OCI-LY7 (cell line): ENCODE results near the gene NSUN2. TPM values are rescaled to one million over a fixed set of nuclear protein-coding genes. Genes with fewer than 3 reads are reported as not detected.

Experiments used
- BruUV-seq: library from RNA; stranded (reverse); fragments of 400-500 nt; replicated peaks from 2 replicates; lab custom pipeline; 2021; lab: Mats Ljungman, UMichigan
- CTCF ChIA-PET: fragments of 300-600 bp; sonication (Branson Sonifier 250); formaldehyde crosslinking; loops from one replicate; lab custom pipeline; 2022; ENCODE audit warnings: antibody characterized with exemption; ENCODE audit not compliant: unreplicated experiment; lab: Charles Lee
- POLR2A ChIA-PET: fragments of 300-600 bp; sonication (Branson Sonifier 250); formaldehyde crosslinking; loops from one replicate; lab custom pipeline; 2022; ENCODE audit warnings: antibody characterized with exemption; lab: Charles Lee
- DNase-seq: peaks from one replicate; pipeline ENCODE4 v3.0.0-alpha.2; 2015; ENCODE audit warnings: low spot score
- H2AFZ ChIP-seq: fragments of 200-600 bp; sonication (generic), shearing (Covaris generic); 2 replicates; pipeline ENCODE4 v1.6.1; 2014; ENCODE audit warnings: mild to moderate bottlenecking, antibody characterized with exemption, low read length, moderate library complexity
- H3K27ac ChIP-seq: fragments of 200-600 bp; sonication (generic); 2 replicates; pipeline ENCODE4 v1.5.1; 2014; ENCODE audit warnings: mixed run types, low read depth, mild to moderate bottlenecking, moderate library complexity, low read length, inconsistent platforms; ENCODE audit not compliant: poor library complexity, severe bottlenecking
- H3K36me3 ChIP-seq: fragments of 200-600 bp; sonication (generic); 2 replicates; pipeline ENCODE4 v1.6.1; 2014; ENCODE audit warnings: mild to moderate bottlenecking, antibody characterized with exemption, low read length, moderate library complexity, mixed read lengths; ENCODE audit not compliant: insufficient read depth
- H3K4me1 ChIP-seq: fragments of 200-600 bp; sonication (generic); 2 replicates; pipeline ENCODE4 v1.5.1; 2014; ENCODE audit warnings: mild to moderate bottlenecking, low read length; ENCODE audit not compliant: insufficient read depth, poor library complexity, severe bottlenecking
- H3K4me2 ChIP-seq: fragments of 200-600 bp; sonication (generic); 2 replicates; pipeline ENCODE4 v1.6.1; 2014; ENCODE audit warnings: mild to moderate bottlenecking, low read length
- H3K4me3 ChIP-seq: fragments of 200-600 bp; sonication (generic); 2 replicates; pipeline ENCODE4 v1.5.1; 2014; ENCODE audit warnings: mild to moderate bottlenecking, low read depth, low read length; ENCODE audit not compliant: poor library complexity, severe bottlenecking
- H3K79me2 ChIP-seq: fragments of 200-600 bp; sonication (generic); 2 replicates; pipeline ENCODE4 v1.6.1; 2016; ENCODE audit warnings: low read depth, mild to moderate bottlenecking, low read length, moderate library complexity, mixed read lengths; ENCODE audit not compliant: insufficient read depth
- H3K9me2 ChIP-seq: fragments of 200-600 bp; sonication (generic); 2 replicates; pipeline ENCODE4 v1.6.1; 2016; ENCODE audit warnings: mild to moderate bottlenecking, low read length, mixed read lengths; ENCODE audit not compliant: insufficient read depth
- H3K9me3 ChIP-seq: fragments of 200-600 bp; sonication (generic); 2 replicates; pipeline ENCODE4 v1.6.1; 2014; ENCODE audit warnings: mild to moderate bottlenecking, mixed run types, low read length, mixed read lengths
- H4K20me1 ChIP-seq: fragments of 200-600 bp; sonication (generic); 2 replicates; pipeline ENCODE4 v1.6.1; 2014; ENCODE audit warnings: mild to moderate bottlenecking, antibody characterized with exemption, low read length, moderate library complexity, mixed read lengths; ENCODE audit not compliant: insufficient read depth
- EZH2phosphoT487 ChIP-seq: fragments of 200-600 bp; sonication (generic); IDR thresholded peaks from 2 replicates; pipeline ENCODE4 v1.6.1; 2018; ENCODE audit warnings: low read depth, borderline replicate concordance, mild to moderate bottlenecking, mixed run types, antibody characterized with exemption, low read length, moderate library complexity, mixed read lengths
- intact Hi-C: fragments of 100-400 bp; cut with micrococcal nuclease; formaldehyde crosslinking; loops from one replicate; pipeline ENCODE4 v1.10.0; 2022; ENCODE audit not compliant: unreplicated experiment
- total RNA-seq, 2 experiments: library from RNA; depleted of rRNA in 1 of 2; stranded (reverse); fragments of >200 nt in 1 of 2; shearing (Covaris generic) in 1 of 2; gene quantifications; 2 replicates each; pipeline ENCODE4 v1.2.3, GENCODE V29; 2014 to 2022
- TF ChIP-seq, protein P1 (sequence below): fragments of 200-600 bp; sonication (generic); conservative IDR thresholded peaks from 2 replicates; pipeline ENCODE4 v1.5.1; 2014; ENCODE audit warnings: mild to moderate bottlenecking, antibody characterized with exemption, low read length, moderate library complexity, mixed read lengths

NSUN2 gene
- total RNA-seq, 2 experiments from 2014 or later: 88.9 to 139 TPM

DNA sequence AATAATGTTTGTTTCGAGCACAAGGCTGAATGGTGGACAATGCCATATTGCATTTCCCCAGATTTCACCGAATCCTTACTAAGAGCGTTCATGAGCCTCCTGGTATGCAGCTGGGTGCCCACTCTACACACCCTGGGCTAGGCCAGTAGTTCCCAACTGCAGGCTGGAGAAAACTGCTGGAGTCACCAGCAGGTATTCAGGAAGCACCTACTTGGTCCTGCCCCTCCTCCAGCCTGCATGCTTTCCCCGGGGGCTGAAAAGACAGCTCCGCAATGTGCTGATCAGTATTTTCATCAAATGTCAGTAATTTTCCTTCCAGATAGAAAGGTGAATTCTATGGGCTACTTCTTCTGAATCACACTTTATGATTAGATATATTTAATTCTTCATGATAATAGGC lies 34.8 kb upstream of the NSUN2 start:
- CTCF ChIA-PET: no interaction called here
- peaks cover 7% of the 10 kb centered on the region for H3K36me3 ChIP-seq
- no peak overlapping the region for H3K4me2 ChIP-seq
- H3K9me3 ChIP-seq: no peaks in the 10 kb centered on the region
- POLR2A ChIA-PET: interaction anchor here (0.8 kb wide), 1 partner anchor 63 kb away, joined by 3 read pairs; no protein-coding TSS in a partner anchor
- no peak overlapping the region for H3K4me3 ChIP-seq
- H3K9me2 ChIP-seq: no peaks in the 10 kb centered on the region
- no peaks in the 10 kb centered on the region for H3K79me2 ChIP-seq
- DNase-seq: no peak
- no TSS peak for BruUV-seq
- no peaks in the 10 kb centered on the region for H4K20me1 ChIP-seq
- TF ChIP-seq, protein P1, sequence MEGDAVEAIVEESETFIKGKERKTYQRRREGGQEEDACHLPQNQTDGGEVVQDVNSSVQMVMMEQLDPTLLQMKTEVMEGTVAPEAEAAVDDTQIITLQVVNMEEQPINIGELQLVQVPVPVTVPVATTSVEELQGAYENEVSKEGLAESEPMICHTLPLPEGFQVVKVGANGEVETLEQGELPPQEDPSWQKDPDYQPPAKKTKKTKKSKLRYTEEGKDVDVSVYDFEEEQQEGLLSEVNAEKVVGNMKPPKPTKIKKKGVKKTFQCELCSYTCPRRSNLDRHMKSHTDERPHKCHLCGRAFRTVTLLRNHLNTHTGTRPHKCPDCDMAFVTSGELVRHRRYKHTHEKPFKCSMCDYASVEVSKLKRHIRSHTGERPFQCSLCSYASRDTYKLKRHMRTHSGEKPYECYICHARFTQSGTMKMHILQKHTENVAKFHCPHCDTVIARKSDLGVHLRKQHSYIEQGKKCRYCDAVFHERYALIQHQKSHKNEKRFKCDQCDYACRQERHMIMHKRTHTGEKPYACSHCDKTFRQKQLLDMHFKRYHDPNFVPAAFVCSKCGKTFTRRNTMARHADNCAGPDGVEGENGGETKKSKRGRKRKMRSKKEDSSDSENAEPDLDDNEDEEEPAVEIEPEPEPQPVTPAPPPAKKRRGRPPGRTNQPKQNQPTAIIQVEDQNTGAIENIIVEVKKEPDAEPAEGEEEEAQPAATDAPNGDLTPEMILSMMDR: no peak
- TF ChIP-seq EZH2phosphoT487: no peak
- no peak overlapping the region for H2AFZ ChIP-seq
- intact Hi-C loops: no loop called here
- H3K4me1 ChIP-seq: peaks cover 14% of the 10 kb centered on the region
- no peak overlapping the region for H3K27ac ChIP-seq

DNA sequence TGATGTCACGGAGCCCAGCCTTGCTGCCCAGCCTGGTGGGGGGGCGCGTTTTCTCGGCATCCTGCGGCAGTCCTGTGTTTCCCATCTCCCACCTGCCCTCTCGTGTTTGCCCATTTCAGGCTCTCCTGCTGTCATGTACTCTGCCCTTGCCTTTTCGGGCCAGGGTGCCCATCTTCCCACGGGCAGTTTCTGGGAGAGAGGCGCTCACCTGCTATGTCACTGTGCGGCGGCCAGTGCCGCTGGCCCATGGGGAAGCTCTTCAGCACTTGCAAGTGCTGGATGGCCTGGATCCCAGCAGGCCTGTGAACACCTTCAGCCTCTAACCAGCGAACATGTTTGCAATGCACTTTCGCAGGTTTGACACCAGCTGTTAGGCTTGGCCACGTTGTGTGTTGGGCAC lies 33.9 kb upstream of the NSUN2 start:
- DNase-seq: no peak
- H3K9me3 ChIP-seq: no peaks in the 10 kb centered on the region
- H3K4me2 ChIP-seq: no peak overlapping the region
- no peaks in the 10 kb centered on the region for H3K9me2 ChIP-seq
- TF ChIP-seq, protein P1: no peak
- no peak for TF ChIP-seq EZH2phosphoT487
- POLR2A ChIA-PET: no interaction called here
- no peaks in the 10 kb centered on the region for H4K20me1 ChIP-seq
- CTCF ChIA-PET: no interaction called here
- BruUV-seq: no TSS peak
- intact Hi-C loops: no loop called here
- peaks cover 15% of the 10 kb centered on the region for H3K4me1 ChIP-seq
- H3K36me3 ChIP-seq: peaks cover 7% of the 10 kb centered on the region
- no peaks in the 10 kb centered on the region for H3K79me2 ChIP-seq
- H3K4me3 ChIP-seq: no peak overlapping the region
- H3K27ac ChIP-seq: no peak overlapping the region
- no peak overlapping the region for H2AFZ ChIP-seq

DNA sequence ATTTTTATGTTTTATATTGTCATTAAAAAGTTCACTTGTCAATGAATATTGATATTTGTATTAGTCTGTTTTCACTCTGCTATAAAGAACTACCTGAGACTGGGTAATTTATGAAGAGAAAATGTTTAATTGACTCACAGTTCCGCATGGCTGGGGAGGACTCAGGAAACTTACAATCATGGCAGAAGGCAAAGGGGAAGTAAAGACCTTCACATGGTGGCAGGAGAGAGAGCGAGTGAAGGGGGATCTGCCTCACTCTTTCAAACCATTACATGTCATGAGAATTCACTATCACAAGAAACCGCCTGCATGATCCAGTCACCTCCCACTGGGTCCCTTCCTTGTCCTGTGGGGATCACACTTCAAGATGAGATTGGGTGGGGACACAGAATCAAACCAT lies 27.8 kb upstream of the NSUN2 start:
- ChIA-PET POLR2A (interaction anchor here (1.1 to 2.2 kb wide), 5 partner anchors 8 to 62 kb away, joined by 3 to 8 read pairs (median 4); partner anchors contain the start of genes NSUN2 and SRD5A1), CTCF (no interaction called here)
- peak overlapping the region; percentile 92 for H3K27ac ChIP-seq
- peaks cover 36% of the 10 kb centered on the region for H3K36me3 ChIP-seq
- H3K9me2 ChIP-seq: no peaks in the 10 kb centered on the region
- H4K20me1 ChIP-seq: no peaks in the 10 kb centered on the region
- H3K79me2 ChIP-seq: no peaks in the 10 kb centered on the region
- no peak for TF ChIP-seq EZH2phosphoT487
- TF ChIP-seq, protein P1: no peak
- H3K4me1 ChIP-seq: peaks cover 38% of the 10 kb centered on the region
- peak overlapping the region; percentile 79; the same call in 1 of the 2 replicates for H2AFZ ChIP-seq
- peak overlapping the region; percentile 61 for H3K4me3 ChIP-seq
- peak; percentile 75 for DNase-seq
- intact Hi-C loops: loop anchor here (1.0 to 2.0 kb wide), 4 partner anchors 8 to 68 kb away; partner anchors contain the start of genes NSUN2 and SRD5A1
- H3K9me3 ChIP-seq: peaks cover 22% of the 10 kb centered on the region; the same call in 1 of the 2 replicates
- no TSS peak for BruUV-seq
- peak overlapping the region; percentile 85 for H3K4me2 ChIP-seq
